HG03575 (cell line): ENCODE results near the gene MRPS10.
"Not testable (repeated sequence)": the region's sequence is repeated elsewhere in the genome, so short reads cannot be mapped to it uniquely, and the experiment has no call there.

ENCODE experiments used
- ATAC-seq: cut with Tn5 transposase; IDR thresholded peaks from one replicate; pipeline ENCODE4 v1.9.1; 2021; ENCODE audit not compliant: unreplicated experiment, insufficient number of reproducible peaks, low FRiP score; ENCODE audit errors: extremely low read depth

The MRPS10 gene

DNA sequence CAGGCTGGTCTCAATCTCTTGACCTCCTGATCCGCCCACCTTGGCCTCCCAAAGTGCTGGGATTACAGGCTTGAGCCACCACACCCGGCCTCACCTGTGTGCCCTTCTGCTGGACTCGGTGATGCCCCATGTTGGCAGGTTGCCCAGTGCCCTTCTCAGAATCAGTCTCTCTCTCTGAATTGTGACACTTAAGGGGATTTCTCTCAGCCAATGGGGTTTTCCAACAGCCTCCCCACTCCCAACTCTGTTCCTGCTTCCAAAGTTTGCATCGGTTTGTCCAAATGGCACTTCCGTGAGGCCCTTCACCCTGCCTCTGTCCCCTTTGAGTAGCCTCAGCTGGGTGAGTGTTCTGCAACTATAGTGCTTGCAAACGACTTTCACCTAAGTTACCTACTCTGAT is 3.1 kb upstream of the MRPS10 start:
- no peak for ATAC-seq

- no peak for ATAC-seq
These were observed 523 bp downstream of the MRPS10 start for GRCh38 chr6:42217157-42217518.

DNA sequence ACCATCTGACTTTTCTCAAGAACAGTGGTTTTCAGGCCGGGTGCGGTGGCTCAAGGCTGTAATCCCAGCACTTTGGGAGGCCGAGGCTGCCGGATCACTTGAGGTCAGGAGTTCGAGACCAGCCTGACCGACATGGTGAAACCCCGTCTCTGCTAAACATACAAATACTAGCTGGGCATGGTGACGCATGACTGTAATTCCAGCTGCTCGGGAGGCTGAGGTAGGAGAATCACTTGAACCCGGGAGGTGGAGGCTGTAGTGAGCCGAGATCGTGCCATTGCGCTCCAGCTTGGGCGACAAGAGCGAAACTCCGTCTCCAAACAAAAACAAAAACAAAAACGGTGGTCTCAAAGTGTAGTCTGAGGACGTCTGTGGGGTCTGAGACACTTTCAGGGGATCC is 1.2 kb downstream of the MRPS10 start:
- ATAC-seq = not testable (repeated sequence)

DNA sequence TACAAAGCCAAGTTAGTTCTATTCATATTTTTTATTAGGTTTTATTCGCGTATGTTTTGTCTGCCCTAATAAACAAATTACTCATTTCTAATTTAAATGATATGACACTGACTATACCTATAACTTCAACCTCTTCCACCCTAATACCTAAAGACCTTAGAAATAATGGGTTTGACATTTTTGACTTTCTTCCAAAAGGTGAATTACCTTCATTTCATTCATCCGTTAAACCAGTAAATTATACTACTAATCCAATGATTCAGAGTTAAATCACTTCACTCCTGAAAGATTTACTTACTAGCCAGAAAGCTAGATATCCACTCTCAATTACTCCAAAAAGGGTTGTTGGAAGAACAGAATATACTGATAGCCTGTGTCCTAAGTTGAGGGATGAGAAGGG is 5.2 kb downstream of the MRPS10 start:
- ATAC-seq = no peak

- no peak for ATAC-seq
These were observed 5.9 kb downstream of the MRPS10 start for GRCh38 chr6:42211726-42212125.

DNA sequence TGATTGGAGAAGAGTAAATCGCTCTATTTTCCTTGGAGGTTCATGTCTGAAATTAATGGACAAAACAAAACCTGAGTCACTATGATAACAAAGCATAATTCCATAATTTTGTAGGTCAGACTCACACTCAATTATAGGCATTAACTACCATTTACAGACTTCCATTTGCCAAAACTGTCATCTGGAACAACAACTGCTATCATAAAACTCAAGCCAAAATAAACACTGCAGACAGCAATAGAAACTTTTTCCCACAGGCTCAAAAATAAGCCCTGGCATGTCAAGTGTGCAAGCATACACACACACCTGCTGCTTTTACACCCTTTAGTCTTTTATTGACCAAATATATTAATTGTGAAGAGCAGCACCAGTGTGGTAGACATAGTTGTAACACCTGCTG is 7.1 kb downstream of the MRPS10 start:
- ATAC-seq = no peak

DNA sequence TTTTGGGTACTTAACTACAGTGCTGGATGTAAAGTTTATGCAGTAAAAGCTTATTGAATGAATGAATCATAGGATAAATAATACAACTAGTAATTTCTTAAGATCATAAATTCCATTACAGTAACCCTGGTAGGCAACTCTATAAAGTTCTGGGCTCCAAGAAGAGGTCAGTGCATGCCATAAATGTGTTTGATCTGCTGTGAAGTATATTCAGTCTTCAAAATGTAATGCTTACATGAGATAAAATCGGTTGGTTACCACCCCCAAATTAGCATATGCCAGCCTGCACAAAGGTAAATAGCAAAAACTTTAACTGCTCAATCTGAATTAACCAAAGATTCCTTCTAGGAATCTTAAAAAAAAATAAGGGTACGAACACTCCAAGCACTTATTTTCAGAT is 10.1 kb downstream of the MRPS10 start:
- not testable (repeated sequence) for ATAC-seq

- ATAC-seq = no peak
These were observed 12.8 kb downstream of the MRPS10 start for GRCh38 chr6:42204768-42205282.

GRCh38 chr6:42203183-42203582 is 14.5 kb downstream of the MRPS10 start:
- ATAC-seq = no peak

- not testable (repeated sequence) for ATAC-seq
These were observed 15.3 kb downstream of the MRPS10 start for GRCh38 chr6:42202131-42202915.

- no peak for ATAC-seq
These were observed 16.3 kb downstream of the MRPS10 start for GRCh38 chr6:42201382-42201781.

- no peak for ATAC-seq
These were observed 17.6 kb downstream of the MRPS10 start for GRCh38 chr6:42200035-42200434.

DNA sequence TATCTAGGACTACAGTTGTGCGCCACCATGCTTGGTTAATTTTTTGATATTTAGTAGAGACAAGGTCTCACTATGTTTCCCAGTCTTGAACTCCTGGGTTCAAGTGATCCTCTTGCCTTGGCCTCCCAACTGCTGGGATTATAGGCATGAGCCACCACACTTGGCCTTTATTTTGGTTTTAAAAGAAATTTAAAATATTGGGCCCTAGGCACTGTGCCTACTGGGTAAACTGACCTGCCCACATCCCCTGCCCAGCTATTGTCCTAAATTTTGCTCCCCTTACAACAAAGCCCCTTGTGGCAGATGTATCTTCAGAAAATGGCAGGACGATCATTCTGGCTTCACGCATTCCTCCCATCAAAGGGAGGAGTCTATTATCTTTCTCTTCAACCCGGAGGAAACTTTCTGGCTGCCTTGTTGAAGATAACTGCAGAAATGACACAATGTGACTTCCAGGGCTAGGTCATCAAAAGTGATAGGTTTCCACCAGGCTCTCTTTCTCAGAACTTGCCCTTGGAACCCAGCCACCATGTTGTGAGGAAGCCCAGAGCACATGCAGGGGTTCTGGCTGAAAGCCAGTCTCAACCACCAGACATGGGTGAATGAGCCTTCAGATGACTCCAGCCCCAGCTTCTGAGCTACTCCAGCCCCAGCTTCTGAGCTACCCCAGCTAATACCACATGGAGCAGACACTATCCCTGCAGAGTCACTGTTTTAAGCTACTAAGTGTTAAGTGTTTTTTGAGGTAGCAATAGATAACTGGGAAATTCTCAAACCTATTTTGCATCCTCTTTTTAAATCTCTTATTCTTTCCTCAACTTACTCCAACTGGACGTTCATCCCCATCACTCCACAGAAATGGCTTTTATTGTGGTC is 18.3 kb downstream of the MRPS10 start:
- ATAC-seq = no peak

DNA sequence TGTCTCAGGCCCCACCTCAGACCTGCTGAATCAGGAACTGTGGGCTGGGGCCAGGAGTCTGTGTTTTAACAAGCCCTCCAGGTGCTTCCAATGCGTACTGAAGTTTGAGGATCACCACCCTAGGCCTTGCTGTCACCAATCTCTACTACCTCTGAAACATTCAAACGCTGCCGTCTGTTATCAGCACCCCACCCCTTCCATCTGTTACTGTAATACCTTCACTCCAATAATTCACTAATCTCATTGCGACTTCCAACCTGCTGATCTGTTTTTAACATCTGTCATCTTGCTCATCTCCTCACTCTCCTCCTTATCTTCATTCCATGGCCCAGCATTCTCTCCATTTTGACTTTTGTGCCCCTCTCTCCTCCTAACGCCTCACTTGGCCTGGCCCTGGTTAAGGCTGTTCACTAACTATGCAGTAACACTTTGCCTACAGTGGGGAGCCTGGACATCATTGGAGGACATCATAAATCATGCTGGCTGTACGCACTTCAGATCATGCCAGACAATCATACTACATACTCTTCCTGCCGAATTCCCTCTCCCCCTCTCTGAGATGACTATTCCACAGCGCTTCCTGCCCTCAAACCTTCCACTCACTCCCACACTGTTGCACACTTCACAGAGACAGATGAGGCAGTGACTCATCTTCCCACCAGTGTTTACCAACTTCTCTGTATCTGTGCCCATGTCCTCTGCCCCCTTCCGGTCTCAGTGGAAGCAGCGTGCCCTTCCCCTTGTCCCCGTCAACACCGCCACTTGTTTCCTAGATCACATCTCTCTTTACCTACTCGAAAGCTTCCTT is 19.9 kb downstream of the MRPS10 start:
- ATAC-seq = no peak

- ATAC-seq = no peak
These were observed 22.2 kb downstream of the MRPS10 start for GRCh38 chr6:42195415-42195814.

DNA sequence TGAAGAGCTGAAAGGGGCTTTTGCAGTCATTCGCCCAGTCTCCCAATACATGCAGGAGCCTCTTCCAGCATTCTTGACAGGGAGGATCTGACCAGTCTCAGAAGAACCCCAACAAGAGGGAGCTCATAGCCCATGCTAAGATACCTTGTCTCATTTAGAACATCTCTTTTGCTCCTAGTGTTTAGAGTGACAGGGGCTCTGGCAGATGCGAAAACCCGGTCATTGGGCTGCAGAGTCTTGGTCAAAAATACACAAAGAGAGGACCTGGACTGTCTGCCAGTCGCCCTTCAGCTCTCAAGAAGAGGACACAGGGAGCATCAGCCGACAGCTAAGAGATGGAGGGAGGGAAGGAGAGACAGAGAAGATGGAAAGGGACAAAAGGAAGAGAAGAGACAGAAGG is 23.6 kb downstream of the MRPS10 start:
- ATAC-seq = no peak

DNA sequence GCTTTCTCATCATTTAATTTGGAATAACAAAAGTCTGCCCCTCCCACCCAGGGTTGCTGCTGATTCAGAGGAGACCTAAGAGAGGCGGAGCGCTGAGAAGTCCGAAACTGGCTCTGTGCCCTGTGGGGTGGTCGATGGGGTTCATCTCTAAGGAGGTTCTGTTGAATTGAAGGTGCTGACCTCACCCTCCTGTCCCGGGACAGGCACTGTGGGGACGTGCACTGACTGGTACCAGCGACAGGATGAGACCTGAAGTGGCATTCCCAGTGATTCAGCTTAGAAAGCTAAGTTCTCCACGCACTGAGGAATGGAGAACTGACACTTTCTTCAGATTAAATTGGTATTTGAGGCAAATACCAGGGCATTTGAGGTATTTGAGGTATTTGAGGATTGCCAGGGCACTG is 24.2 kb downstream of the MRPS10 start:
- no peak for ATAC-seq

DNA sequence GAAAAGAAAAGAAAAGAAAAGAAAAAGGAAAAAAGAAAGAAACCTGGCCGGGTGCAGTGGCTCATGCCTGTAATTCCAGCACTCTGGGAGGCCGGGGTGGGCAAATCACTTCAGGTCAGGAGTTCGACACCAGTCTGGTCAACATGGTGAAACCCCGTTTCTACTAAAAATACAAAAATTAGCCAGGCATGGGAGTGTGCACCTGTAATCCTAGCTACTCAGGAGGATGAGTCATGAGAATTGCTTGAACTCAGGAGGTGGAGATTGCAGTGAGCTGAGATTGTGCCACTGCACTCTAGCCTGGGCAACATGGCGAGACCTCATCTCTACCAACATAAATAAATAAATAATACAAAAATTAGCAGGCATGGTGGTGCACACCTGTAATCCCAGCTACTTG is 25.3 kb downstream of the MRPS10 start:
- not testable (repeated sequence) for ATAC-seq

GRCh38 chr6:42190554-42191183 is 27.0 kb downstream of the MRPS10 start:
- no peak for ATAC-seq
